ENCODE measurements around the gene RAB40B. TPM values are rescaled to one million over a fixed set of nuclear protein-coding genes. Genes with fewer than 3 reads are reported as not detected.

Gene RAB40B
- total and polyA plus RNA-seq, 4 experiments from 2014 or later: 2.6 to 5.8 (median 4.5) TPM

DNA sequence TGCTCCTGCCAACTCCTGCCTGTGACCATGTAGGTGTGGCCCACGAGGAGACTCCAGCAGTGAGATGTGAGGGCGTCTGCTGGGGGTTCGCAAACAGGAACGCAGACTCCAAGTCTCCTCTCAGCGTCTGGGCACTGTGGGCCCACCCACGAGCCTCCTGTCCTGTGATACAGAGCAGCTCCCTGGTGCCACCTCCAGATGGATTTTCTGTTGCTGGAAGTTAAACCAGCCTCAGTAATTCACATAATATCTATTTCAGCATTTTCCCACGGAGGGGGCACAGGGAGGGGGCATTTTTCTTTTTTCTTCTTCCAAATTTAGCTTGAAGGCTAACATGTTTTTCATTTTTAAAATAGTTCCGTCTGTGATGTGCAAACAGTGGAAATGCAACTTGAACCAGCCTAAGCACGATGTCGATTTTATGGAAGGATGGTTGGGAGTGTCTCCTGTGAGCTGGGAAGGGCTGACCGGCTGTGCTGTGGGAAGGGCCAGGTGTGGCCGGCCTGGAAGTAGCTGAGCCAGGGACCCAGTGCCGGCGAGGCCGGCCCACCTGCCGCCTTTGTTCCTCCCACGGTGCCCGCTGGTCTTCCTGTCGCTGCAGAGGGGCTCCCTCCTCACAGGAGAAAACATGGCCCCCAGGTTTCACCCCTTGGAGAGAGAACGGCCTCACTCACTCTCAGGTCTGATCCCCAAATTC lies 3.9 kb upstream of the RAB40B start:
- Histone ChIP-seq H3K4me1 (ENCODE audit: insufficient read depth, low read length) (peaks cover 8% of the 10 kb centered on the region), H3K9me3 (ENCODE audit: control insufficient read depth in 1 of 2, low read length in 2 of 2) (no peaks in the 10 kb centered on the region), H3K27ac (ENCODE audit: low read depth, low read length) (no peak overlapping the region), H3K36me3 (ENCODE audit: insufficient read depth, low read length) (no peaks in the 10 kb centered on the region), H3K4me3 (ENCODE audit: low read length in 2 of 2) (no peak overlapping the region), H3K27me3 (ENCODE audit: insufficient read depth, low read length) (no peaks in the 10 kb centered on the region)
- no peak for DNase-seq
- ChIA-PET CTCF (ENCODE audit: partially characterized antibody) (interaction anchor here (1.0 kb wide), 1 partner anchor 17 kb away, joined by 3 read pairs; no protein-coding TSS in a partner anchor), POLR2A (ENCODE audit: partially characterized antibody) (no interaction called here)
- intact Hi-C loops (cut with micrococcal nuclease): no loop called here
- Mint-ChIP-seq H3K4me3 (no peak overlapping the region), H3K36me3 (peaks cover 0 to 2% of the 10 kb centered on the region in 2 donors), H3K4me1 (peaks cover 4 to 8% (median 6%) of the 10 kb centered on the region in 4 donors), H3K9me3 (no peaks in the 10 kb centered on the region), H3K27ac (no peak overlapping the region), H3K27me3 (no peaks in the 10 kb centered on the region)

DNA sequence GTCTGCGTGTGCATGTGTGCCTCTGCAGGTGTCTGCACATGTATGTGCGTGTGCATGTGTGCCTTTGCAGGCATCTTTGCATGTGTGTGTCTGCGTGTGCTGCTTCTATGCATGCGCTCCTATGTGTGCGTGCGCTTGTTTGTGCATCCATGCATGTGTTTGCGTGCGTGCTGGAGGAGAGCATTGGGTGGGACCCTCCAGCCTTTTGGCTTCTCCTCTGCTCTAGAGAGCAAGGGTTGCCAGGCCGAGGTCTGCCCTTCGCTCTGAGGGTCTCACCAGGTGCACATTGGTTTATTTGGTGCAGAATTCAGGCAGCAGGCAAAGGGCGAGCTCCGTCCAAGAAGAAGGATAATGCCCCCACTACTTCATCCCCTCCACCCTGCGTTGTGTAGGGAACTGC lies 1.1 kb upstream of the RAB40B start:
- no peak for DNase-seq
- H3K4me1 Mint-ChIP-seq: peaks cover 4 to 15% (median 10%) of the 10 kb centered on the region in 4 donors
- H3K27me3 Mint-ChIP-seq: no peaks in the 10 kb centered on the region
- POLR2A ChIA-PET (ENCODE audit: partially characterized antibody): interaction anchor here (1.2 kb wide), 1 partner anchor 17 kb away, joined by 4 read pairs; the partner anchor contains the start of gene FN3KRP
- H3K4me3 Mint-ChIP-seq: peak overlapping the region; percentile 84 to 92 (median 89)
- Histone ChIP-seq H3K4me3 (ENCODE audit: low read length in 2 of 2) (peak overlapping the region in 1 of 2 donors; percentile 57), H3K27me3 (ENCODE audit: insufficient read depth, low read length) (no peaks in the 10 kb centered on the region), H3K9me3 (ENCODE audit: control insufficient read depth in 1 of 2, low read length in 2 of 2) (peaks cover 0 to 4% of the 10 kb centered on the region in 2 donors), H3K4me1 (ENCODE audit: insufficient read depth, low read length) (peaks cover 13% of the 10 kb centered on the region), H3K27ac (ENCODE audit: low read depth, low read length) (no peak overlapping the region), H3K36me3 (ENCODE audit: insufficient read depth, low read length) (no peaks in the 10 kb centered on the region)
- H3K27ac Mint-ChIP-seq: peak overlapping the region in 4 of 7 donors; percentile 35 to 95 (median 64)
- intact Hi-C loops (cut with micrococcal nuclease): loop anchor here (2.0 kb wide), 1 partner anchor 51 kb away; the partner anchor contains the start of gene WDR45B
- peaks cover 0 to 9% (median 4%) of the 10 kb centered on the region in 8 donors for H3K9me3 Mint-ChIP-seq
- peaks cover 2 to 4% of the 10 kb centered on the region in 2 donors for H3K36me3 Mint-ChIP-seq
- CTCF ChIA-PET (ENCODE audit: partially characterized antibody): no interaction called here

- Mint-ChIP-seq H3K9me3 (peaks cover 0 to 14% (median 9%) of the 10 kb centered on the region in 8 donors), H3K4me1 (peaks cover 4 to 15% (median 10%) of the 10 kb centered on the region in 4 donors), H3K27ac (peak overlapping the region in 6 of 7 donors; percentile 35 to 95 (median 76)), H3K4me3 (peak overlapping the region; percentile 84 to 92 (median 89)), H3K36me3 (peaks cover 2 to 6% of the 10 kb centered on the region in 2 donors), H3K27me3 (no peaks in the 10 kb centered on the region)
- Histone ChIP-seq H3K9me3 (ENCODE audit: control insufficient read depth in 1 of 2, low read length in 2 of 2) (peaks cover 0 to 6% of the 10 kb centered on the region in 2 donors), H3K27me3 (ENCODE audit: insufficient read depth, low read length) (no peaks in the 10 kb centered on the region), H3K4me1 (ENCODE audit: insufficient read depth, low read length) (peaks cover 13% of the 10 kb centered on the region), H3K4me3 (ENCODE audit: low read length in 2 of 2) (peak overlapping the region; percentile 12 to 57), H3K27ac (ENCODE audit: low read depth, low read length) (no peak overlapping the region), H3K36me3 (ENCODE audit: insufficient read depth, low read length) (no peaks in the 10 kb centered on the region)
- ChIA-PET POLR2A (ENCODE audit: partially characterized antibody) (interaction anchor here (0.6 to 1.2 kb wide), 3 partner anchors 17 to 29 kb away, joined by 3 to 5 read pairs (median 4); partner anchors contain the start of gene FN3KRP), CTCF (ENCODE audit: partially characterized antibody) (no interaction called here)
- intact Hi-C loops (cut with micrococcal nuclease): loop anchor here (1.0 to 2.0 kb wide), 3 partner anchors 17 to 52 kb away; partner anchors contain the start of genes FN3KRP and WDR45B
- no peak for DNase-seq
Measured at GRCh38 chr17:82698974-82699442, 510 bp upstream of the RAB40B start.

DNA sequence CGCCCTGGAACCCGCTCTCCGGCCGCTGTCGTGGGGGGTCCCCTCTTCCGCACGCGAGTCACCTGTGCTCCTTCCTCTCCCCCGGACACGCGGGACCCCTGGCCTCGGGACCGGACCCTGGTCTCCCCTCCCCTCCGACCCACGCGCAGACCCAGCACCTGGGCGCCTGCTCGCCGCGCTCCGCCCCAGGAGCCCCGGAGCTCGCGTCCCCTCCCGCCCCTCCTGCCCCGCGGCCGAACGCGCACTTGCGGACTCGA lies 762 bp downstream of the RAB40B start:
- Histone ChIP-seq H3K36me3 (ENCODE audit: insufficient read depth, low read length) (no peaks in the 10 kb centered on the region), H3K4me3 (ENCODE audit: low read length in 2 of 2) (peak overlapping the region in 1 of 2 donors; percentile 32), H3K27me3 (ENCODE audit: insufficient read depth, low read length) (no peaks in the 10 kb centered on the region), H3K27ac (ENCODE audit: low read depth, low read length) (peak overlapping the region; percentile 6), H3K4me1 (ENCODE audit: insufficient read depth, low read length) (peaks cover 13% of the 10 kb centered on the region), H3K9me3 (ENCODE audit: control insufficient read depth in 1 of 2, low read length in 2 of 2) (peaks cover 0 to 6% of the 10 kb centered on the region in 2 donors)
- peaks cover 4 to 15% (median 10%) of the 10 kb centered on the region in 4 donors for H3K4me1 Mint-ChIP-seq
- ChIA-PET CTCF (ENCODE audit: partially characterized antibody) (no interaction called here), POLR2A (ENCODE audit: partially characterized antibody) (interaction anchor here (1.2 to 1.6 kb wide), 2 partner anchors 19 to 48 kb away, joined by 3 to 4 read pairs; partner anchors contain the start of gene FN3KRP)
- peaks cover 2 to 11% of the 10 kb centered on the region in 2 donors for H3K36me3 Mint-ChIP-seq
- peaks cover 0 to 18% (median 10%) of the 10 kb centered on the region in 8 donors for H3K9me3 Mint-ChIP-seq
- H3K27me3 Mint-ChIP-seq: no peaks in the 10 kb centered on the region
- intact Hi-C loops (cut with micrococcal nuclease): loop anchor here (1.0 to 2.0 kb wide), 3 partner anchors 19 to 54 kb away; partner anchors contain the start of genes FN3KRP and WDR45B
- peak overlapping the region in 4 of 8 donors; percentile 20 to 75 (median 60) for H3K4me3 Mint-ChIP-seq
- peak in 1 of 5 donors; percentile 4 for DNase-seq
- H3K27ac Mint-ChIP-seq: no peak overlapping the region

GRCh38 chr17:82696916-82697807 lies 1.3 kb downstream of the RAB40B start:
- Histone ChIP-seq H3K4me1 (ENCODE audit: insufficient read depth, low read length) (peaks cover 13% of the 10 kb centered on the region), H3K9me3 (ENCODE audit: control insufficient read depth in 1 of 2, low read length in 2 of 2) (peaks cover 0 to 6% of the 10 kb centered on the region in 2 donors), H3K4me3 (ENCODE audit: low read length in 2 of 2) (peak overlapping the region in 1 of 2 donors; percentile 32), H3K27ac (ENCODE audit: low read depth, low read length) (peak overlapping the region; percentile 6), H3K36me3 (ENCODE audit: insufficient read depth, low read length) (no peaks in the 10 kb centered on the region), H3K27me3 (ENCODE audit: insufficient read depth, low read length) (no peaks in the 10 kb centered on the region)
- Mint-ChIP-seq H3K4me1 (peaks cover 4 to 15% (median 10%) of the 10 kb centered on the region in 4 donors), H3K4me3 (peak overlapping the region; percentile 46 to 75 (median 56)), H3K9me3 (peaks cover 0 to 18% (median 10%) of the 10 kb centered on the region in 8 donors), H3K36me3 (peaks cover 2 to 11% of the 10 kb centered on the region in 2 donors), H3K27ac (no peak overlapping the region), H3K27me3 (no peaks in the 10 kb centered on the region)
- ChIA-PET CTCF (ENCODE audit: partially characterized antibody) (no interaction called here), POLR2A (ENCODE audit: partially characterized antibody) (interaction anchor here (1.2 to 1.6 kb wide), 2 partner anchors 19 to 47 kb away, joined by 3 to 4 read pairs; partner anchors contain the start of gene FN3KRP)
- intact Hi-C loops (cut with micrococcal nuclease): no loop called here
- peak in 2 of 5 donors; percentile 14 to 15 for DNase-seq

DNA sequence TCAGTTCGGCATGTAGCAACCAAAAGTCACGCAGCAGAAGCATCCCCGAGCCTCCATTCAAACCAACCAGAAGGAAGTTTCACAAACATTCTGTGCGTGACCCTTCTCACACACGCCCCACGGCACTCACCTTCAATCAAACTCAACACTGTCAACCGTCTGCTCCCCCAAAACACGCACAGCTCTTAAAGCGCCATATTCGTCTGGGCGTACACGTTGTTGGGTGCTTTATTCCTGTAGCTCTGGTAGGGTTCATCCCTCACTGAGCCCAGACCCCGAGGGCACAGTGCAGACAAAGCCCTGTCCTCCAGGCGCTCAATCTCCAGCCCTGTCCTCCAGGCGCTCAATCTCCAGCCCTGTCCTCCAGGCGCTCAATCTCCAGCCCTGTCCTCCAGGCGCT lies 2.2 kb downstream of the RAB40B start:
- peak overlapping the region in 7 of 8 donors; percentile 15 to 69 (median 48) for H3K4me3 Mint-ChIP-seq
- no peak for DNase-seq
- Histone ChIP-seq H3K4me3 (ENCODE audit: low read length in 2 of 2) (no peak overlapping the region), H3K36me3 (ENCODE audit: insufficient read depth, low read length) (no peaks in the 10 kb centered on the region), H3K9me3 (ENCODE audit: control insufficient read depth in 1 of 2, low read length in 2 of 2) (peaks cover 0 to 6% of the 10 kb centered on the region in 2 donors), H3K27ac (ENCODE audit: low read depth, low read length) (no peak overlapping the region), H3K27me3 (ENCODE audit: insufficient read depth, low read length) (no peaks in the 10 kb centered on the region), H3K4me1 (ENCODE audit: insufficient read depth, low read length) (peaks cover 13% of the 10 kb centered on the region)
- peaks cover 4 to 15% (median 10%) of the 10 kb centered on the region in 4 donors for H3K4me1 Mint-ChIP-seq
- CTCF ChIA-PET (ENCODE audit: partially characterized antibody): no interaction called here
- H3K36me3 Mint-ChIP-seq: peaks cover 2 to 11% of the 10 kb centered on the region in 2 donors
- intact Hi-C loops (cut with micrococcal nuclease): no loop called here
- peaks cover 0 to 18% (median 10%) of the 10 kb centered on the region in 8 donors for H3K9me3 Mint-ChIP-seq
- no peak overlapping the region for H3K27ac Mint-ChIP-seq
- H3K27me3 Mint-ChIP-seq: no peaks in the 10 kb centered on the region
- POLR2A ChIA-PET (ENCODE audit: partially characterized antibody): no interaction called here
